Lower leg skin (tissue), 4 donors: Measurements from ENCODE around the gene DDI2. TPM values are rescaled to one million over a fixed set of nuclear protein-coding genes. Genes with fewer than 3 reads are reported as not detected.

Source experiments
- DNase-seq, 2 donors: peaks; one replicate each; pipeline ENCODE4 v3.0.0-alpha.2; 2019; ENCODE audit warnings: low spot score in 2 of 2
- H3K4me3 ChIP-seq: fragments of 200-600 bp; sonication (generic); 2 replicates; pipeline ENCODE4 v1.5.1; 2017; ENCODE audit warnings: mild to moderate bottlenecking, low read depth; ENCODE audit not compliant: poor library complexity, severe bottlenecking
- POLR2A ChIP-seq, 2 donors: fragments of 450-650 bp; IDR thresholded peaks; one replicate each; pipeline ENCODE4 v1.6.1; 2016 to 2017; ENCODE audit warnings: antibody characterized with exemption in 2 of 2, mild to moderate bottlenecking in 1 of 2, moderate library complexity in 1 of 2
- WGBS, 2 donors: methylation state at CpG; one replicate each; pipeline ENCODE4 v1.1.5; 2018; 5-methylcytosine and 5-hydroxymethylcytosine counted together
- intact Hi-C: fragments of 100-400 bp; cut with DNase I; formaldehyde crosslinking; loops from one replicate; pipeline ENCODE4 v1.15.0; 2023; ENCODE audit warnings: low total_unique reads
- total RNA-seq, 4 donors: library from RNA; depleted of rRNA; stranded (reverse); fragments of >200 nt; gene quantifications; one replicate each; pipeline ENCODE4 v1.1.0, GENCODE V29; 2016
- TF ChIP-seq, protein P1 (sequence below), 3 donors: fragments of 450-650 bp; IDR thresholded peaks; one replicate each; pipeline ENCODE4 v1.5.1; 2016; ENCODE audit warnings: antibody characterized with exemption in 3 of 3, mild to moderate bottlenecking in 3 of 3, moderate library complexity in 2 of 3

The DDI2 gene
- total RNA-seq: 10 to 100 TPM; 23.7 to 58.6 (median 37.0) TPM

DNA sequence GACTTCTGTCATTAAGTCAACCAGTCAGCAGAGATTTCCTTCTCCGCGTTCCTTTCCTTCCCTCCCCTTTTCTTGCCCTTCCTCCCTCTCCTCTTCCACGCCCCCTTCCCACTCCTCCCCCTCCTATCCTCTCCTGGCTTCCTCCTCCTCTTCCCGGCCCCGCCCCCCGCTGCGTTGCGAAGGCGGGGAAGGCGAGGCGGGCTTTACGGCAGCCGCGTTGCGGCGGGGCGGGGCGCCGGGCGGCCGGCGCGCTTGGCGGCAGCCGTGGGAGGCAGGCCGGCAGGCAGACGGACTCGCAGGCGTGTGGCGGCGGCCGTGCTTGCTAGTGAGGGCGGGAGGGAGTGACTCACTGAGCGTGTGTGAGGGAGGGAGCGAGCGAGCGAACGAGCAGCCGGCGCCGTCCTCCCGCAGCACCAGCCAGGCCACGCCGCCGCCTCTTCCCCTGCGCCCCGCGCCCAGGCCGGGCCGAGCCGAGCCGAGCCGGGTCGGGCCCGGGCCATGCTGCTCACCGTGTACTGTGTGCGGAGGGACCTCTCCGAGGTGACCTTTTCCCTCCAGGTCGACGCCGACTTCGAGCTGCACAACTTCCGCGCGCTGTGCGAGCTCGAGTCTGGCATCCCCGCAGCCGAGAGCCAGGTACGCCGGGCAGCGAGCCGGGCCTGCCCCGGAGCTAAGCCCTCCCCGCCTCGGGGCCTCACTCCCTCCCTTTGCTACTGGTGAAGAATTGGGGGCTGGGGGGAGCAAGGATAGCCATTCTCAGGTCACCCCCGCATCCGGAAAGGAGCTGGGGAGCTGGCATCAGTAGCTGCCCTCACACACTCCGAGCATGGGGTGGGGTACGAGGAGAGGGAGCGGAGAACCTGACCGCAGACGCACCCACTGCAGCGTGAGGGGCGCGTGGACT is at the start of gene DDI2:
TSS of gene DDI2 (plus strand) at position 286 of the 904 bp plus-strand sequence. CDS start at position 499, 213 bp downstream.
- WGBS, 2 donors: 0 to 2% methylated on average over 31 to 36 of the region's 86 CpGs
- intact Hi-C loops: no loop called here

DNA sequence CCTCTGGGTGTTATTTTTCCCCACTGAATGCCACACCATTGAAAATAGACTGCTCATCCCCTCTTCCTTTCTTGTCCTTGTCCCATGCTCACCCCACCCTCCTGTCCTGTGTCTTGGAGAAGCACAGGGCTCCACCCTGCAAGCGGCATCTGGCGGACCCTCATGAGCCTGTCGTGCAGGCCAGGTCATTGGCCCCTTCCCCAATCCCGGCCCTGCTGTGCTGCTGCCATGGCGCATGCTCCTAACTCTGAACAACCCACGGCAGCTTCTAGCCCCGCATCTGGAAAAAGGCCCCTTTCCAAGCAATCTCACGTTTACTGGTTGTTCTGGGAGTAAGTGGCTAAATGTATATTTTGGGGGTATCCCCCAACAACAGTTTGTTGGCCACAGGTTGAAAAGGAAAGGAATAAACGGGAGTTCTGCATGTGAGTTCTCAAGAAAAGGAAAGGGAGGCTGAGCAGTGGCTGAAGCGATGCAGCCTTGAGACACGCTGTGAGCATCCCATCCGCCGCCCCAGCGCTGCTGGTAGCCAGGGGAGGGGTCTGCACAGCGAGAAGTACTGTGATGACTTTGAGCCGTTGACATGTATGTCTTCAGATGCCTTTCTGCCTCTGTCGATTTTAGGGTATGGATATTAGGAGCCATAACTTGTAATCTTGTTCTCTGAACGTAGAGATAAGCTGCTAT is 48.7 kb upstream of the DDI2 start:
- no peak overlapping the region for H3K4me3 ChIP-seq
- no peak for DNase-seq
- TF ChIP-seq, protein P1, sequence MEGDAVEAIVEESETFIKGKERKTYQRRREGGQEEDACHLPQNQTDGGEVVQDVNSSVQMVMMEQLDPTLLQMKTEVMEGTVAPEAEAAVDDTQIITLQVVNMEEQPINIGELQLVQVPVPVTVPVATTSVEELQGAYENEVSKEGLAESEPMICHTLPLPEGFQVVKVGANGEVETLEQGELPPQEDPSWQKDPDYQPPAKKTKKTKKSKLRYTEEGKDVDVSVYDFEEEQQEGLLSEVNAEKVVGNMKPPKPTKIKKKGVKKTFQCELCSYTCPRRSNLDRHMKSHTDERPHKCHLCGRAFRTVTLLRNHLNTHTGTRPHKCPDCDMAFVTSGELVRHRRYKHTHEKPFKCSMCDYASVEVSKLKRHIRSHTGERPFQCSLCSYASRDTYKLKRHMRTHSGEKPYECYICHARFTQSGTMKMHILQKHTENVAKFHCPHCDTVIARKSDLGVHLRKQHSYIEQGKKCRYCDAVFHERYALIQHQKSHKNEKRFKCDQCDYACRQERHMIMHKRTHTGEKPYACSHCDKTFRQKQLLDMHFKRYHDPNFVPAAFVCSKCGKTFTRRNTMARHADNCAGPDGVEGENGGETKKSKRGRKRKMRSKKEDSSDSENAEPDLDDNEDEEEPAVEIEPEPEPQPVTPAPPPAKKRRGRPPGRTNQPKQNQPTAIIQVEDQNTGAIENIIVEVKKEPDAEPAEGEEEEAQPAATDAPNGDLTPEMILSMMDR (IDR thresholded peaks at IDR 0.05): no peak
- no peak for TF ChIP-seq POLR2A (IDR thresholded peaks at IDR 0.05)
- WGBS, 2 donors: 90% methylated on average over 18 of the region's 18 CpGs
- intact Hi-C loops: no loop called here

More for the DNA sequence above, at the start of gene DDI2:
- DNase-seq: peak; percentile 97 to 99
- peak in 1 of 2 donors; percentile 77 for TF ChIP-seq POLR2A (IDR thresholded peaks at IDR 0.05)
- TF ChIP-seq, protein P1 (IDR thresholded peaks at IDR 0.05): no peak
- H3K4me3 ChIP-seq: peak within 1 kb of the TSS; percentile 88

DNA sequence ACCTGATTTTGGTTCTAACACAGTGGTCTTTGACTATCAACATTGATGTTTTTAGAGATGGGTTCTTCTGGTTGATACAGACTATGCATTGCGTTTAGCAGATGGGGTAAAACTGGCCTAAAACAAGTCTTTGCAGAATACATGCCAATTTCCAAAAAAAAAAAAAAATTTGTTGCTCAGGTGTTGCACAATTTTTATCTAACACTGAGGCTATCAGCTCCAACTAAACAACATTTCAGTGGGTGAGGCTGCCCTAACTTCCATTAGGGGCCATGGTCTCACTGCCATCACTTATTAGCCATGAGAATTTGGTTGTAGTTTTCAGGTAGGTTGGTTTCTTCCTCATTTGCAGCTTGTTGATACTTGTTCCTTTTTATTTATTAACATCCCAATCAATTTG is 46.4 kb upstream of the DDI2 start:
- DNase-seq: no peak
- no peak overlapping the region for H3K4me3 ChIP-seq
- intact Hi-C loops: no loop called here
- TF ChIP-seq, protein P1 (IDR thresholded peaks at IDR 0.05): no peak
- TF ChIP-seq POLR2A (IDR thresholded peaks at IDR 0.05): no peak
- 79 to 88% methylated on average over 1 of the region's 1 CpG for WGBS, 2 donors

DNA sequence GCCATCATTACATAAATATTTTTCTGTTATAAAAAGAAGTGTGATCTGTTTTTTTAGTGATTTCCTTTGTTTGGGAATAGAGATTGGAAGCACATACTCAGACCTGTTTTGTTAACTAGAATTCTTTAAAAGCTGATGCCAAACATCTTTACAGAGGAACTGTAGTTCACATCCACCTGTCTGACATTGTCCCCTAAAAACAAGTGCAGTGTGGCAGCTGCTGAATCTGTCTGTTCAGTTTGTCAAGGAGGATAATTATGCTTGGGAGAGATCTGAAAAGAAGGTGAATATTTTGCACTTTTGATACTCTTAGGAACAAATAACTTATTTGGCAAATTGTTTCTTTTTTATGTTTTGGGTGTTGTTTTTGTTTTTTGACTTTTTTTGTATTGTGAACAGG is 46.0 kb upstream of the DDI2 start:
- intact Hi-C loops: no loop called here

DNA sequence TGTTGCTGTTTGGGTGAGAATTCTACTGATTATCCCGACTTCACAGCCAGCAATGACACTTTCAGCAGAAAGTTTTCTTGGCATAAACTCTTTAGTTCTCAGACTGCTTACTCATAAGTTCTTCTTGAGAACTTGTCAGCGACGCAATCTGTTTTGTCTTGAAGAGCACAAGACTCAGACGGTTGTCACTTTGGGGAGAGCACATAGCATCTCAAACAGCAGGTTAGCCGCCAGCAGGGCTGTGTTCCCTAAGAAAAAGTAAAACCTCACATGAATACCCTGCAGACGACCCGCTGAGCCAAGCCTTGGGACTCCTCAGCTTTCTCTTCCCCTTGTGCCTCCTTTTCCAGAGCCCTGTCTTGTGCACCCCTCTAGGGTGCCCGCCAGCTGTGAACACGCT is 43.8 kb upstream of the DDI2 start:
- intact Hi-C loops: no loop called here
- WGBS, 2 donors: 66 to 78% methylated on average over 9 of the region's 9 CpGs
- H3K4me3 ChIP-seq: no peak overlapping the region
- TF ChIP-seq, protein P1 (IDR thresholded peaks at IDR 0.05): no peak
- no peak for TF ChIP-seq POLR2A (IDR thresholded peaks at IDR 0.05)
- no peak for DNase-seq

More for the DNA sequence above, 46.0 kb upstream of the DDI2 start:
- H3K4me3 ChIP-seq: no peak overlapping the region
- TF ChIP-seq, protein P1 (IDR thresholded peaks at IDR 0.05): no peak
- no peak for TF ChIP-seq POLR2A (IDR thresholded peaks at IDR 0.05)
- DNase-seq: no peak
